C4-2B (cell line): Measurements from ENCODE around the gene VPS45.

ENCODE experiments used
- ZFX ChIP-seq: fragments of 450-650 bp; IDR thresholded peaks from 2 replicates; pipeline ENCODE4 v1.6.1; 2017
- TF ChIP-seq, protein P1 (sequence below): fragments of 450-650 bp; conservative IDR thresholded peaks from 2 replicates; pipeline ENCODE4 v1.5.1; 2017; ENCODE audit warnings: mild to moderate bottlenecking

DNA sequence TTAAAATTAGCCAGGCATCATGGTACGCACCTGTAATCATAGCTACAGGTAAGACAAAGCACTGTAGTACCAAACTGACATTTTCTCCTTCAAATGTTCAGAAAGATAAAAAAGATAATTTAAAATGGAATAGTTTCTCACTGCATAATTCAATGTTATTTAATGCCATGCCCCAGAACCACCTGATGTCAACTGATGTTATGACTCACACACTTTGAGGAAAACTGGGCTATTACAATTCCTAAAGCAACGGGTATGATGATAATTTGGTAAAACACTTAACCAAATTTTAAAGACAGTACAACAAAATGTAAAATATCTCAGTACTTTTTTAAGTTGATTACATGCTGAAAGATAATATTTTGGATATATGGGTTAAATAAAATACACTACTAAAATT, 59.2 kb downstream of the VPS45 start:
- TF ChIP-seq, protein P1, sequence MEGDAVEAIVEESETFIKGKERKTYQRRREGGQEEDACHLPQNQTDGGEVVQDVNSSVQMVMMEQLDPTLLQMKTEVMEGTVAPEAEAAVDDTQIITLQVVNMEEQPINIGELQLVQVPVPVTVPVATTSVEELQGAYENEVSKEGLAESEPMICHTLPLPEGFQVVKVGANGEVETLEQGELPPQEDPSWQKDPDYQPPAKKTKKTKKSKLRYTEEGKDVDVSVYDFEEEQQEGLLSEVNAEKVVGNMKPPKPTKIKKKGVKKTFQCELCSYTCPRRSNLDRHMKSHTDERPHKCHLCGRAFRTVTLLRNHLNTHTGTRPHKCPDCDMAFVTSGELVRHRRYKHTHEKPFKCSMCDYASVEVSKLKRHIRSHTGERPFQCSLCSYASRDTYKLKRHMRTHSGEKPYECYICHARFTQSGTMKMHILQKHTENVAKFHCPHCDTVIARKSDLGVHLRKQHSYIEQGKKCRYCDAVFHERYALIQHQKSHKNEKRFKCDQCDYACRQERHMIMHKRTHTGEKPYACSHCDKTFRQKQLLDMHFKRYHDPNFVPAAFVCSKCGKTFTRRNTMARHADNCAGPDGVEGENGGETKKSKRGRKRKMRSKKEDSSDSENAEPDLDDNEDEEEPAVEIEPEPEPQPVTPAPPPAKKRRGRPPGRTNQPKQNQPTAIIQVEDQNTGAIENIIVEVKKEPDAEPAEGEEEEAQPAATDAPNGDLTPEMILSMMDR = no peak
- TF ChIP-seq ZFX = no peak
